CD14-positive monocyte (primary cell): ENCODE measurements around the gene RWDD2A. TPM values are rescaled to one million over a fixed set of nuclear protein-coding genes. Genes with fewer than 3 reads are reported as not detected.

Source experiments
- DNase-seq, 3 donors: peaks; one replicate each; pipeline ENCODE4 v3.0.0-alpha.2; 2011 to 2022
- H2AFZ ChIP-seq: 2 replicates; pipeline ENCODE4 v1.6.0; 2012; ENCODE audit warnings: mild to moderate bottlenecking, low read depth, low read length, inconsistent platforms; ENCODE audit not compliant: insufficient read depth, poor library complexity, severe bottlenecking
- H3K27ac ChIP-seq, 2 donors: 1 replicate in 1 of 2; 2 replicates in 1 of 2; pipeline ENCODE4 v1.5.1; 2012 to 2013; ENCODE audit warnings: low read length in 2 of 2, control low read depth in 1 of 2, inconsistent platforms in 1 of 2, low read depth in 1 of 2, mild to moderate bottlenecking in 1 of 2
- H3K27me3 ChIP-seq, 2 donors: one replicate each; pipeline versions ENCODE4 v1.6.0 to v1.6.1; 2011 to 2013; ENCODE audit warnings: low read length in 2 of 2; ENCODE audit not compliant: control insufficient read depth in 2 of 2, insufficient read depth in 2 of 2
- H3K36me3 ChIP-seq, 2 donors: replicated peaks in 1 of 2; 1 replicate in 1 of 2; 2 replicates in 1 of 2; pipeline versions ENCODE4 v1.5.1 to v1.6.1; 2012 to 2013; ENCODE audit warnings: low read length in 2 of 2, control low read depth in 1 of 2, inconsistent platforms in 1 of 2, mild to moderate bottlenecking in 1 of 2; ENCODE audit not compliant: insufficient read depth in 2 of 2, control insufficient read depth in 1 of 2
- H3K4me1 ChIP-seq, 2 donors: 1 replicate in 1 of 2; 2 replicates in 1 of 2; pipeline versions ENCODE4 v1.5.1 to v1.6.1; 2012 to 2013; ENCODE audit warnings: low read length in 2 of 2, control low read depth in 1 of 2, inconsistent platforms in 1 of 2, mild to moderate bottlenecking in 1 of 2, moderate library complexity in 1 of 2; ENCODE audit not compliant: insufficient read depth in 2 of 2, control insufficient read depth in 1 of 2
- H3K4me2 ChIP-seq: replicated peaks from 2 replicates; pipeline ENCODE3; 2012; ENCODE audit warnings: low read length, moderate library complexity, mild to moderate bottlenecking; ENCODE audit not compliant: poor library complexity, severe bottlenecking; ENCODE audit errors: extremely low read depth
- H3K4me3 ChIP-seq, 3 experiments: fragments of 200-600 bp in 1 of 3; sonication (generic) in 1 of 3; replicated peaks in 1 of 3; 1 replicate in 2 of 3; 2 replicates in 1 of 3; pipeline ENCODE4 v1.5.1; 2011 to 2013; ENCODE audit warnings: low read length in 3 of 3, mild to moderate bottlenecking in 3 of 3, control low read depth in 2 of 3, low read depth in 2 of 3, inconsistent platforms in 1 of 3, moderate library complexity in 1 of 3
- H3K79me2 ChIP-seq: 2 replicates; pipeline ENCODE4 v1.6.0; 2012; ENCODE audit warnings: mild to moderate bottlenecking, control low read depth, inconsistent platforms, low read length, moderate library complexity; ENCODE audit not compliant: insufficient read depth
- H3K9ac ChIP-seq: 2 replicates; pipeline ENCODE4 v1.6.0; 2017; ENCODE audit warnings: low read length, mild to moderate bottlenecking; ENCODE audit not compliant: insufficient read depth, poor library complexity, severe bottlenecking
- H3K9me3 ChIP-seq, 2 donors: replicated peaks in 1 of 2; 1 replicate in 1 of 2; 2 replicates in 1 of 2; pipeline versions ENCODE4 v1.5.1 to v1.6.1; 2012 to 2013; ENCODE audit warnings: low read length in 2 of 2, control low read depth in 1 of 2; ENCODE audit not compliant: control insufficient read depth in 1 of 2, insufficient read depth in 1 of 2
- H4K20me1 ChIP-seq: 2 replicates; pipeline ENCODE4 v1.6.0; 2012; ENCODE audit warnings: mild to moderate bottlenecking, low read length, control low read depth, moderate library complexity; ENCODE audit not compliant: insufficient read depth
- H3K27ac Mint-ChIP-seq, 7 donors: one replicate each; pipeline ENCODE4 v1.8.0; 2020; ENCODE audit warnings: mild to moderate bottlenecking in 7 of 7, mixed read lengths in 7 of 7, moderate library complexity in 6 of 7, inconsistent platforms in 2 of 7
- H3K27me3 Mint-ChIP-seq, 3 donors: one replicate each; pipeline ENCODE4 v1.8.0; 2021 to 2022; ENCODE audit warnings: low read depth in 3 of 3, mild to moderate bottlenecking in 3 of 3, mixed read lengths in 3 of 3, moderate library complexity in 3 of 3, inconsistent platforms in 1 of 3
- H3K36me3 Mint-ChIP-seq, 2 donors: one replicate each; pipeline ENCODE4 v1.8.0; 2020; ENCODE audit warnings: mixed read lengths in 2 of 2, inconsistent platforms in 1 of 2, mild to moderate bottlenecking in 1 of 2
- H3K4me1 Mint-ChIP-seq: one replicate; pipeline ENCODE4 v1.8.0; 2020; ENCODE audit warnings: mild to moderate bottlenecking, mixed read lengths
- H3K4me3 Mint-ChIP-seq, 2 donors: one replicate each; pipeline ENCODE4 v1.8.0; 2020; ENCODE audit warnings: mild to moderate bottlenecking in 2 of 2, mixed read lengths in 2 of 2, moderate library complexity in 1 of 2
- H3K9me3 Mint-ChIP-seq, 7 donors: one replicate each; pipeline ENCODE4 v1.8.0; 2020 to 2022; ENCODE audit warnings: mixed read lengths in 7 of 7, mild to moderate bottlenecking in 6 of 7, moderate library complexity in 6 of 7, inconsistent platforms in 2 of 7
- CTCF ChIP-seq: fragments of 200-600 bp; IDR thresholded peaks from one replicate; pipeline ENCODE4 v1.8.0; 2022; ENCODE audit warnings: antibody characterized with exemption, mild to moderate bottlenecking
- WGBS: methylation state at CpG from one replicate; pipeline ENCODE4 v1.1.5; 2013; ENCODE audit warnings: missing lambda C conversion rate; ENCODE audit not compliant: insufficient coverage; 5-methylcytosine and 5-hydroxymethylcytosine counted together
- intact Hi-C, 2 donors: fragments of 100-400 bp; cut with micrococcal nuclease; formaldehyde crosslinking; loops; one replicate each; pipeline versions ENCODE4 v1.15.0 to v1.15.1; 2023
- polyA plus RNA-seq, 3 donors: library from polyadenylated mRNA; depleted of rRNA in 1 of 3; unstranded in 2 of 3; stranded (reverse) in 1 of 3; fragments of 300-500 nt in 2 of 3; fragments of >200 nt in 1 of 3; fragmentation: Illumina TruSeq in 2 of 3; gene quantifications; 1 replicate in 2 of 3; 2 replicates in 1 of 3; pipeline ENCODE4 v1.2.3, GENCODE V29; 2012 to 2021

The RWDD2A gene
- polyA plus RNA-seq, 3 donors = 0.77 to 1.2 (median 1.1) TPM

GRCh38 chr6:83180426-83180950 lies 12.7 kb upstream of the RWDD2A start:
- H3K9me3 Mint-ChIP-seq = peaks cover 0 to 2% (median 0%) of the 10 kb centered on the region in 7 donors
- Histone ChIP-seq H3K79me2 (no peaks in the 10 kb centered on the region), H3K27me3 (no peaks in the 10 kb centered on the region), H3K36me3 (peaks cover 61 to 92% of the 10 kb centered on the region in 2 donors), H2AFZ (no peak overlapping the region), H3K9ac (no peak overlapping the region), H3K9me3 (no peaks in the 10 kb centered on the region), H3K27ac (no peak overlapping the region), H3K4me3 (no peak overlapping the region), H3K4me2 (no peak overlapping the region), H3K4me1 (no peaks in the 10 kb centered on the region), H4K20me1 (no peaks in the 10 kb centered on the region)
- H3K27ac Mint-ChIP-seq = no peak overlapping the region
- H3K27me3 Mint-ChIP-seq = no peaks in the 10 kb centered on the region
- peaks cover 65 to 83% of the 10 kb centered on the region in 2 donors for H3K36me3 Mint-ChIP-seq
- no peaks in the 10 kb centered on the region for H3K4me1 Mint-ChIP-seq
- TF ChIP-seq CTCF = no peak
- H3K4me3 Mint-ChIP-seq = no peak overlapping the region
- intact Hi-C loops = no loop called here
- DNase-seq = no peak

DNA sequence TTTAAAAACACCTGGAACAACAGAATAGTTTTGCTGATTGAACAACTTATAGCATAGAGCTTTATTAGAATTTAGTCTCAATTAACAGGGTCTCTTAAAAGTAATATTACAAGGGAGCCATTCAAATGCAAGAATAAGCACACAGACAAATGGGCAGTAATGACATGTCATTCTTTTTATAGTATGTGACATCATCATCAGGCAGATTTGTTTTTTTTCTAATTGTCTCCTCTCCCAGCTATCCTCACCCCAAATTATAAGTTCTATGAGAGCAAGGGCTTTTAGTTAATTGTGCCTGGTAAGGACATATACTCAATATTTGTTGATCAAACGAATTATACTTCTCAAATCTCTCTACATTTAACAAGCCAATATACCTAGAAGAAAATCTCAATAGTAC lies 11.0 kb upstream of the RWDD2A start:
- TF ChIP-seq CTCF = no peak
- Histone ChIP-seq H3K36me3 (peaks cover 60 to 88% of the 10 kb centered on the region in 2 donors), H3K4me2 (no peak overlapping the region), H3K9ac (no peak overlapping the region), H3K4me1 (no peaks in the 10 kb centered on the region), H3K79me2 (no peaks in the 10 kb centered on the region), H3K9me3 (no peaks in the 10 kb centered on the region), H4K20me1 (no peaks in the 10 kb centered on the region), H2AFZ (no peak overlapping the region), H3K4me3 (no peak overlapping the region), H3K27ac (no peak overlapping the region), H3K27me3 (no peaks in the 10 kb centered on the region)
- H3K27me3 Mint-ChIP-seq = no peaks in the 10 kb centered on the region
- DNase-seq = no peak
- peaks cover 0 to 2% (median 0%) of the 10 kb centered on the region in 7 donors for H3K9me3 Mint-ChIP-seq
- no peaks in the 10 kb centered on the region for H3K4me1 Mint-ChIP-seq
- H3K4me3 Mint-ChIP-seq = no peak overlapping the region
- peaks cover 63 to 81% of the 10 kb centered on the region in 2 donors for H3K36me3 Mint-ChIP-seq
- WGBS = no CpG with 5 or more reads among the region's 1 CpG
- intact Hi-C loops = no loop called here
- no peak overlapping the region for H3K27ac Mint-ChIP-seq
